ENCODE results near the gene ZSCAN9.

The ZSCAN9 gene

GRCh38 chr6:28240471-28240870 lies 15.4 kb downstream of the ZSCAN9 start:
- no peak overlapping the region for H3K4me3 ChIP-seq (ENCODE audit: low read depth, low read length)
- no peak for TF ChIP-seq CTCF (IDR thresholded peaks at IDR 0.05; ENCODE audit: borderline replicate concordance, insufficient read depth, low read depth, low read length)

DNA sequence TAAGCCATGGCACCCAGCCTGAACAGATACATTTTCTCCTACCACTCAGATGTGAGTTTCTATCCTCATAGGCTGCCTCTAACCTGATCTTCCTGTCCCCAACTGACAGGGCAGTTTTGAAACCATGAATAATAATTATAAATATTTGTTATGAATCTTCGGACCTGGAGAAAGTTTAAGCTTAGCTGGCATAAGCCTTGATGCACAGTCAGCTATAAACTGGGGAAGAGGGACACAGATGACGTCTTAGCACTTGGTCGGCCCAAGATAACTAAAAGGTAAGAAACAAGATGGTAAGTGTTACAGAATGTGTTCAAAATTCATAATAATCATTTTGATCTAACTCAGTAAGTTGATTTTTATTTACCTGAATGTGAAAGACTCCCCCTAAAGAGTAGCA lies 18.9 kb downstream of the ZSCAN9 start:
- no peak for TF ChIP-seq CTCF (IDR thresholded peaks at IDR 0.05; ENCODE audit: borderline replicate concordance, insufficient read depth, low read depth, low read length)
- H3K4me3 ChIP-seq (ENCODE audit: low read depth, low read length) = no peak overlapping the region

GRCh38 chr6:28245206-28245941 lies 20.3 kb downstream of the ZSCAN9 start:
- no peak for TF ChIP-seq CTCF (IDR thresholded peaks at IDR 0.05; ENCODE audit: borderline replicate concordance, insufficient read depth, low read depth, low read length)
- H3K4me3 ChIP-seq (ENCODE audit: low read depth, low read length) = no peak overlapping the region

GRCh38 chr6:28248916-28249315 lies 23.8 kb downstream of the ZSCAN9 start:
- no peak for TF ChIP-seq CTCF (IDR thresholded peaks at IDR 0.05; ENCODE audit: borderline replicate concordance, insufficient read depth, low read depth, low read length)
- no peak overlapping the region for H3K4me3 ChIP-seq (ENCODE audit: low read depth, low read length)

- H3K4me3 ChIP-seq (ENCODE audit: low read depth, low read length) = no peak overlapping the region
- no peak for TF ChIP-seq CTCF (IDR thresholded peaks at IDR 0.05; ENCODE audit: borderline replicate concordance, insufficient read depth, low read depth, low read length)
Measured at GRCh38 chr6:28250747-28251146, 25.7 kb downstream of the ZSCAN9 start.

- peak overlapping the region; percentile 63 for H3K4me3 ChIP-seq (ENCODE audit: low read depth, low read length)
- TF ChIP-seq CTCF (IDR thresholded peaks at IDR 0.05; ENCODE audit: borderline replicate concordance, insufficient read depth, low read depth, low read length) = no peak
Measured at GRCh38 chr6:28251661-28252008, 26.6 kb downstream of the ZSCAN9 start.
